GM12892 (cell line): Measurements from ENCODE around the gene EML6.

Experiments used
- DNase-seq: peaks from one replicate; pipeline ENCODE4 v3.0.0; 2011; ENCODE audit not compliant: insufficient read length
- FAIRE-seq: peaks from 2 replicates; lab custom pipeline; 2011; peaks lifted over from hg19 to GRCh38; lab: Jason Lieb, UNC
- POLR2A ChIP-seq: IDR thresholded peaks from 2 replicates; pipeline ENCODE4 v1.6.1; 2011; ENCODE audit warnings: low read depth, low read length, control low read depth
- POLR2AphosphoS5 ChIP-seq: IDR thresholded peaks from 2 replicates; pipeline ENCODE4 v1.6.1; 2011; ENCODE audit warnings: low read depth, low read length, control low read depth
- TAF1 ChIP-seq: IDR thresholded peaks from 2 replicates; pipeline ENCODE4 v1.6.1; 2011; ENCODE audit warnings: low read depth, mild to moderate bottlenecking, control low read depth, low read length, borderline replicate concordance

The EML6 gene

GRCh38 chr2:55017428-55017827 lies 294.0 kb downstream of the EML6 start:
- no peak for DNase-seq
- TF ChIP-seq TAF1 (no peak), POLR2A (no peak), POLR2AphosphoS5 (no peak)
- FAIRE-seq, result no peak

DNA sequence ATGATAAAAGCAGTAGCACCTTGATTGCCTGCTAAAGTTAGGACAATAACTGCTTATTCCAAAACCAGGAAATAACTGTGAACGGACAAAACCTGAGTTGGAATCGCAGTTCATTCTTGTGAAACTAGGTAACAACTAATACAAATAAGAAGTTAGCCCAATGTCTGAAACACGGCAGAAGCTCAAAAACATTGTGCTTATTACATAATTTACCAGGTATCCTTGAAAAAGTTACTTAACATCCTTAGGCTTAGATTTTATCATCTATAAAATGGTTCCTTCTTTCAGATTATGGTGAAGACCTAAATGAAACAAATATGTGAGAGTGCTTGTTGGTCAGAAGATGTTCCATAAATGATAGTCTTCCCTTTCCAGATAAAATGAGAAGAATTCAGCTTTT lies 294.4 kb downstream of the EML6 start:
- no peak for FAIRE-seq
- TF ChIP-seq POLR2AphosphoS5 (no peak), POLR2A (no peak), TAF1 (no peak)
- DNase-seq, result no peak

GRCh38 chr2:55018619-55019018 lies 295.2 kb downstream of the EML6 start:
- DNase-seq (no peak), FAIRE-seq (no peak)
- TF ChIP-seq POLR2A (no peak), TAF1 (no peak), POLR2AphosphoS5 (no peak)

DNA sequence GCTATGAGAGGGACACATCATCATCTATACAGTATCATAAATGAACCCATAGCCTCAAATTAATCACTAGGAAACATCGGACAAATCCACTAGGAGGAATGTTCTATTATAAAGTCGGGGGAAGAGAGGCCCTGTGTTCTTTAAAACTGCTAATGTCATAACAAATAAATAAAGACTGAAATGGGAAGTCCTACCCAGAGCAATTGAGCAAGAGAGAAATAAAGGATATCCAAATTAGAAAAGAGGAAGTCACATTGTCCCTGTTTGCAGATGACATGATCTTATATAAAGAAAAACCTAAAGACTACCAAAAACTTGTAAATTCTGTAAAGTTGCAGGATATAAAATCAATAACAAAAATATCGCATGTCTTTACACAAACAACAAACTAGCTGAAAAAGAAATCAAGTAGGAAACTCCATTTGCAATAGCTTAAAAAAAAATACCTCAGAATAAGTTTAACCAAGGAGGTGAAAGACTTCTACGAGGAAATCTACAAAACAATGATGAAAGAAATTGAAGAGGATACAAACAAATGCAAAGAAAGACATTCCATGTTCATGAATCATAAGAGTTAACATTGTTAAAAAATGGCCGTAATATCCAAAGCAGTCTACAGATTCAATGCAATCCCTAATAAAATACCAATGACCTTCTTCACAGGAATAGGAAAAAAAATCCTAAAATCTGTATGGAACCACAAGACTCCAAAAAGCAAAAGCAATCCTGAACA lies 296.2 kb downstream of the EML6 start:
- FAIRE-seq, result peak; percentile 5
- DNase-seq, result no peak

More for the DNA sequence above, 296.2 kb downstream of the EML6 start:
- no peak for TF ChIP-seq POLR2A
- TF ChIP-seq TAF1, result no peak
- TF ChIP-seq POLR2AphosphoS5, result no peak
